H1 (cell line): ENCODE results near the gene HOXB7. TPM values are rescaled to one million over a fixed set of nuclear protein-coding genes. Genes with fewer than 3 reads are reported as not detected.

Experiments
- CTCF ChIA-PET: fragments of 300-600 bp; sonication (Branson Sonifier 250); formaldehyde crosslinking; loops from one replicate; lab custom pipeline; 2021; ENCODE audit not compliant: partially characterized antibody; lab: Charles Lee
- POLR2A ChIA-PET: fragments of 300-600 bp; sonication (Branson Sonifier 250); formaldehyde crosslinking; loops from one replicate; lab custom pipeline; 2021; ENCODE audit warnings: inconsistent platforms; ENCODE audit not compliant: partially characterized antibody; lab: Charles Lee
- DNase-seq, 2 experiments: peaks; one replicate each; pipeline versions ENCODE4 v3.0.0 to v3.0.0-alpha.2; 2010 to 2022; ENCODE audit warnings: low spot score in 2 of 2, low read depth in 1 of 2, mixed read lengths in 1 of 2
- FAIRE-seq: peaks from 2 replicates; lab custom pipeline; 2011; peaks lifted over from hg19 to GRCh38; lab: Jason Lieb, UNC
- H2AFZ ChIP-seq: 2 replicates; pipeline ENCODE4 v1.8.1; 2012; ENCODE audit warnings: low read length, inconsistent platforms
- H2AK5ac ChIP-seq: 2 replicates; pipeline ENCODE4 v1.6.1; 2013; ENCODE audit warnings: low read depth, low read length
- H2BK120ac ChIP-seq: replicated peaks from 2 replicates; pipeline ENCODE3; 2013; ENCODE audit warnings: low read depth, low read length, inconsistent platforms
- H2BK12ac ChIP-seq: 2 replicates; pipeline ENCODE4 v1.6.1; 2013; ENCODE audit warnings: low read depth, low read length
- H2BK15ac ChIP-seq: 2 replicates; pipeline ENCODE4 v1.6.1; 2013; ENCODE audit warnings: low read length
- H2BK20ac ChIP-seq: 2 replicates; pipeline ENCODE4 v1.6.1; 2013; ENCODE audit warnings: low read length
- H2BK5ac ChIP-seq: 2 replicates; pipeline ENCODE4 v1.6.1; 2013; ENCODE audit warnings: low read depth, low read length
- H3K14ac ChIP-seq: 2 replicates; pipeline ENCODE4 v1.6.1; 2013; ENCODE audit warnings: inconsistent platforms; ENCODE audit not compliant: insufficient read length
- H3K18ac ChIP-seq: 2 replicates; pipeline ENCODE4 v1.6.1; 2013; ENCODE audit warnings: low read length; ENCODE audit errors: extremely low read depth
- H3K23ac ChIP-seq: 2 replicates; pipeline ENCODE4 v1.6.1; 2013; ENCODE audit warnings: inconsistent platforms; ENCODE audit not compliant: insufficient read length
- H3K23me2 ChIP-seq: 2 replicates; pipeline ENCODE4 v1.6.1; 2013; ENCODE audit warnings: low read depth, low read length
- H3K27ac ChIP-seq: 2 replicates; pipeline ENCODE4 v1.6.1; 2011; ENCODE audit warnings: low read depth, low read length, inconsistent platforms
- H3K27me3 ChIP-seq, 4 experiments: replicated peaks in 1 of 4; 1 replicate in 1 of 4; 2 replicates in 3 of 4; pipeline versions ENCODE4 v1.6.1 to v1.8.1; 2011 to 2013; ENCODE audit warnings: low read length in 3 of 4, mild to moderate bottlenecking in 3 of 4, inconsistent platforms in 2 of 4, mixed read lengths in 2 of 4, moderate library complexity in 1 of 4; ENCODE audit not compliant: control insufficient read depth in 3 of 4, insufficient read depth in 3 of 4; ENCODE audit errors: extremely low read depth in 1 of 4
- H3K36me3 ChIP-seq, 4 experiments: 2 replicates each; pipeline versions ENCODE4 v1.6.1 to v1.8.1; 2011 to 2013; ENCODE audit warnings: mild to moderate bottlenecking in 4 of 4, low read length in 3 of 4, moderate library complexity in 2 of 4, control low read depth in 1 of 4, inconsistent platforms in 1 of 4; ENCODE audit not compliant: insufficient read depth in 4 of 4, control insufficient read depth in 2 of 4
- H3K4ac ChIP-seq: replicated peaks from 2 replicates; pipeline ENCODE3; 2013; ENCODE audit warnings: low read length, low read depth, mixed read lengths, inconsistent platforms; ENCODE audit not compliant: insufficient read length
- H3K4me1 ChIP-seq, 4 experiments: replicated peaks in 1 of 4; 1 replicate in 1 of 4; 2 replicates in 3 of 4; pipeline versions ENCODE4 v1.6.1 to v1.8.1; 2011 to 2013; ENCODE audit warnings: low read length in 3 of 4, inconsistent platforms in 2 of 4, mixed read lengths in 1 of 4; ENCODE audit not compliant: insufficient read depth in 4 of 4, control insufficient read depth in 3 of 4
- H3K4me2 ChIP-seq, 2 experiments: 2 replicates each; pipeline versions ENCODE4 v1.6.1 to v1.8.1; 2011 to 2013; ENCODE audit warnings: low read depth in 2 of 2, low read length in 2 of 2, control low read depth in 1 of 2, inconsistent platforms in 1 of 2, mild to moderate bottlenecking in 1 of 2; ENCODE audit not compliant: insufficient read depth in 1 of 2
- H3K4me3 ChIP-seq, 4 experiments: fragments of 200-600, 300-600 bp in 1 of 4; sonication (generic), shearing (Covaris generic), sonication (Bioruptor Twin) in 1 of 4; 2 replicates each; pipeline versions ENCODE4 v1.5.1 to v1.8.1; 2011 to 2016; ENCODE audit warnings: low read length in 4 of 4, low read depth in 3 of 4, control low read depth in 2 of 4, inconsistent platforms in 2 of 4, mild to moderate bottlenecking in 2 of 4, mixed read lengths in 1 of 4, moderate library complexity in 1 of 4; ENCODE audit not compliant: insufficient read depth in 2 of 4; ENCODE audit errors: extremely low read depth in 1 of 4
- H3K56ac ChIP-seq: replicated peaks from 2 replicates; pipeline ENCODE3; 2013; ENCODE audit warnings: low read depth, mild to moderate bottlenecking, mixed read lengths, low read length, inconsistent platforms; ENCODE audit not compliant: insufficient read length
- H3K79me1 ChIP-seq: 2 replicates; pipeline ENCODE4 v1.6.1; 2013; ENCODE audit warnings: low read depth, low read length, control low read depth
- H3K79me2 ChIP-seq, 2 experiments: 2 replicates each; pipeline versions ENCODE4 v1.6.1 to v1.8.1; 2012 to 2013; ENCODE audit warnings: low read length in 2 of 2, mild to moderate bottlenecking in 2 of 2, inconsistent platforms in 1 of 2; ENCODE audit not compliant: insufficient read depth in 2 of 2, control insufficient read depth in 1 of 2
- H3K9ac ChIP-seq, 4 experiments: replicated peaks in 1 of 4; 1 replicate in 1 of 4; 2 replicates in 3 of 4; pipeline versions ENCODE4 v1.6.1 to v1.8.1; 2011 to 2013; ENCODE audit warnings: low read depth in 3 of 4, low read length in 3 of 4, control low read depth in 2 of 4, mild to moderate bottlenecking in 2 of 4, moderate library complexity in 2 of 4, inconsistent platforms in 1 of 4; ENCODE audit errors: extremely low read depth in 1 of 4
- H3K9me3 ChIP-seq, 2 experiments: 2 replicates each; pipeline versions ENCODE4 v1.6.1 to v1.8.1; 2012 to 2013; ENCODE audit warnings: mild to moderate bottlenecking in 2 of 2, moderate library complexity in 2 of 2, control low read depth in 1 of 2, inconsistent platforms in 1 of 2, low read depth in 1 of 2, low read length in 1 of 2, mixed read lengths in 1 of 2; ENCODE audit not compliant: insufficient read depth in 2 of 2
- H4K20me1 ChIP-seq, 2 experiments: replicated peaks in 1 of 2; 2 replicates each; pipeline versions ENCODE3 to v1.8.1; 2011 to 2013; ENCODE audit warnings: inconsistent platforms in 2 of 2, low read length in 2 of 2, mild to moderate bottlenecking in 1 of 2; ENCODE audit not compliant: insufficient read depth in 2 of 2, control insufficient read depth in 1 of 2
- H4K5ac ChIP-seq: 2 replicates; pipeline ENCODE4 v1.6.1; 2013; ENCODE audit warnings: low read length, low read depth, mixed read lengths, inconsistent platforms; ENCODE audit not compliant: insufficient read length
- H4K8ac ChIP-seq: 2 replicates; pipeline ENCODE4 v1.8.0; 2013; ENCODE audit warnings: mild to moderate bottlenecking, moderate library complexity, low read length, inconsistent platforms; ENCODE audit not compliant: insufficient read depth; ENCODE audit errors: extremely low read depth
- H4K91ac ChIP-seq: replicated peaks from 2 replicates; pipeline ENCODE3; 2013; ENCODE audit warnings: low read length, mixed read lengths, inconsistent platforms; ENCODE audit not compliant: insufficient read length
- BCL11A ChIP-seq, 2 experiments: IDR thresholded peaks; one replicate each; pipeline ENCODE4 v1.6.1; 2011; ENCODE audit warnings: low read depth in 2 of 2, low read length in 2 of 2, mild to moderate bottlenecking in 2 of 2
- CREB1 ChIP-seq: IDR thresholded peaks from 2 replicates; pipeline ENCODE4 v1.6.1; 2012; ENCODE audit warnings: inconsistent platforms
- RXRA ChIP-seq: IDR thresholded peaks from 2 replicates; pipeline ENCODE4 v1.6.1; 2011; ENCODE audit warnings: low read depth, mild to moderate bottlenecking, low read length, moderate library complexity; ENCODE audit not compliant: insufficient read depth
- SP2 ChIP-seq: IDR thresholded peaks from 2 replicates; pipeline ENCODE4 v1.6.1; 2012; ENCODE audit warnings: mild to moderate bottlenecking, low read length, inconsistent platforms
- SUZ12 ChIP-seq: fragments of 200-600 bp; sonication (generic); IDR thresholded peaks from 2 replicates; pipeline ENCODE4 v1.6.1; 2012; ENCODE audit warnings: mild to moderate bottlenecking, inconsistent platforms, low read length, moderate library complexity, mixed read lengths
- polyA plus RNA-seq, 7 experiments: library from polyadenylated mRNA; depleted of rRNA in 3 of 7; stranded (reverse) in 5 of 7; unstranded in 2 of 7; fragments of >200 nt in 5 of 7; fragments of 200-250 nt in 2 of 7; gene quantifications; 1 replicate in 5 of 7; 2 replicates in 1 of 7; 4 replicates in 1 of 7; pipeline versions ENCODE4 v1.2.1 to v1.2.3, GENCODE V29; 2011 to 2013; ENCODE audit warnings: missing spikeins in 2 of 7, mixed read lengths in 2 of 7
- total RNA-seq: library from RNA; stranded (reverse); fragmentation: NEBNext Ultra II Directional; extraction: Animal tissue kit (Norgen Biotek cat#: 25700); gene quantifications from 2 replicates; pipeline ENCODE4 v1.2.1, GENCODE V29; 2021

HOXB7 gene
- total and polyA plus RNA-seq, 2 of the 8 experiments (the other 6 are each of a cell fraction or from before 2014, with no cell fraction given), result not detected

DNA sequence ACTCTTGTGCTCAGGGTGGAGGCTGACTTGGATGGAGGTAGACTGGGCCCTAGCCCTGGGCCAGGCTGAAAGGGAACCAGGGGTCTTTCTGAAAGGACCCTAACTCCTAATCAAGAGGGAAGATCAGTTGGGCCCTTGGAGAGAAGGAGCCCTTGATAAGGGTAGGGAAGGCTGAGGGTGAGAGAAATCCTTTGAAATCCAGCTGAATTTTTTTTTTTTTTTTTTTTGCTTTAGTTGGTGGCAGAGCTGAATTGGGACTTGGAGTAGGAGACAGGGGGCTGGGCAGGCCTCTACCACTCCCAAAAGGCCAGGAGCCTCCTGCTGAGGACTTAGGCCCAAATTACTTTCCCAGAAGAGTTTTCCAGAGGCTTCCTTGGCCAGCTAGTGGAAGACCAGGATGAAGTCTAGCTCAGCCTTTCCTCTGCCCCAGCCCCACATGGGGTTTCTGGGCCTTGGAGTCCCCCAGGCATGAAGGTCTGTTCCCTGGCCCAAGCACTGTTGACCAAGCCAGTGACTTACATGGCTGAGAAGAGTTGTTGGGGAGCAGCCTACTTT is 20.1 kb downstream of the HOXB7 start:
- H3K4me1 ChIP-seq, result peaks cover 0 to 6% (median 3%) of the 10 kb centered on the region in 4 experiments; a peak in 5 of 7 replicates
- H3K36me3 ChIP-seq, result peaks cover 0 to 6% (median 0%) of the 10 kb centered on the region in 4 experiments; a peak in 1 of 8 replicates
- TF ChIP-seq SP2 (no peak), CREB1 (no peak), SUZ12 (0 out of 2 replicates have a peak, but pooled peaks have one; percentile 58), BCL11A (IDR thresholded peaks at IDR 0.05; ENCODE audit: low read depth in 2 of 2, low read length in 2 of 2) (no peak), RXRA (no peak)
- TF ChIP-seq, all 59 proteins: peak for 1
- Histone ChIP-seq H3K9ac (no peak overlapping the region), H2BK120ac (no peak overlapping the region), H4K8ac (no peak overlapping the region), H2BK20ac (no peak overlapping the region), H2BK5ac (no peak overlapping the region), H2BK15ac (peak overlapping the region; percentile 81; the same call in 1 of the 2 replicates), H3K4me2 (no peak overlapping the region), H2AK5ac (peak overlapping the region; percentile 55; the same call in 1 of the 2 replicates), H3K23ac (no peak overlapping the region), H3K56ac (no peak overlapping the region), H3K18ac (no peak overlapping the region), H3K79me1 (no peaks in the 10 kb centered on the region), H3K4ac (no peak overlapping the region), H2AFZ (no peak overlapping the region), H4K20me1 (peaks cover 23 to 40% of the 10 kb centered on the region in 2 experiments), H3K27me3 (peaks cover 95 to 100% (median 99%) of the 10 kb centered on the region in 4 experiments), H3K14ac (no peak overlapping the region), H3K9me3 (no peaks in the 10 kb centered on the region; a peak in 1 of 4 replicates), H4K5ac (no peak overlapping the region), H3K79me2 (no peaks in the 10 kb centered on the region), H3K4me3 (no peak overlapping the region), H3K27ac (no peak overlapping the region), H4K91ac (no peak overlapping the region), H3K23me2 (no peaks in the 10 kb centered on the region; the same call in 1 of the 2 replicates), H2BK12ac (no peak overlapping the region)
- ChIA-PET POLR2A (interaction anchor here (0.6 kb wide), 1 partner anchor 214 kb away, joined by 3 read pairs; no protein-coding TSS in a partner anchor), CTCF (interaction anchor here (0.6 to 7.0 kb wide), 14 partner anchors 22 to 701 kb away, joined by 3 to 53 read pairs (median 3); no protein-coding TSS in a partner anchor)
- DNase-seq (no peak), FAIRE-seq (no peak)
